Retinal pigment epithelial cell (primary cell): ENCODE results near the gene STPG4.

ENCODE experiments used
- DNase-seq: peaks from one replicate; pipeline ENCODE4 v3.0.0-alpha.2; 2010; ENCODE audit warnings: low read depth
- H3K4me3 ChIP-seq: 2 replicates; pipeline ENCODE4 v1.5.1; 2011; ENCODE audit warnings: mild to moderate bottlenecking, low read length, control low read depth, moderate library complexity
- TF ChIP-seq, protein P1 (sequence below): conservative IDR thresholded peaks from 2 replicates; pipeline ENCODE4 v1.5.1; 2011; ENCODE audit warnings: low read depth, low read length, control low read depth, inconsistent platforms

Gene STPG4

DNA sequence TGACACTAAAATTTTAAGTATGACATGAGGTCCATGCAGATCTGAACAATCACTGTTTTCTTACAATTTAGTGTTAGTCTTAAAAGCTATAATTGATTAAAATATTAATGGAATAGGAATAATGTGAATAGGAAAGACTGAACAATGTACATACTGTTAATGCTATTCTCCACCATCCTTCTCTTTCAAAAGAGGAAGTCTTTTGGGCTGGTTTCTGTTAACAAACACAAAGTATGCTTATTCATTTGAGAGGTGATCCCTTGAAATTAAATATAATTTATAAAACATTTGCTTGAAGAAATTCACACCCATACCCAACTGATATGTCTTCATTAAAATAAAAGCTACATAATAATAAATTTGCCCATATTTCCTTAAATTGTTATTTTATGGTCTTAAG is 2.3 kb downstream of the STPG4 start:
- H3K4me3 ChIP-seq, result no peak overlapping the region
- no peak for DNase-seq
- TF ChIP-seq, protein P1, sequence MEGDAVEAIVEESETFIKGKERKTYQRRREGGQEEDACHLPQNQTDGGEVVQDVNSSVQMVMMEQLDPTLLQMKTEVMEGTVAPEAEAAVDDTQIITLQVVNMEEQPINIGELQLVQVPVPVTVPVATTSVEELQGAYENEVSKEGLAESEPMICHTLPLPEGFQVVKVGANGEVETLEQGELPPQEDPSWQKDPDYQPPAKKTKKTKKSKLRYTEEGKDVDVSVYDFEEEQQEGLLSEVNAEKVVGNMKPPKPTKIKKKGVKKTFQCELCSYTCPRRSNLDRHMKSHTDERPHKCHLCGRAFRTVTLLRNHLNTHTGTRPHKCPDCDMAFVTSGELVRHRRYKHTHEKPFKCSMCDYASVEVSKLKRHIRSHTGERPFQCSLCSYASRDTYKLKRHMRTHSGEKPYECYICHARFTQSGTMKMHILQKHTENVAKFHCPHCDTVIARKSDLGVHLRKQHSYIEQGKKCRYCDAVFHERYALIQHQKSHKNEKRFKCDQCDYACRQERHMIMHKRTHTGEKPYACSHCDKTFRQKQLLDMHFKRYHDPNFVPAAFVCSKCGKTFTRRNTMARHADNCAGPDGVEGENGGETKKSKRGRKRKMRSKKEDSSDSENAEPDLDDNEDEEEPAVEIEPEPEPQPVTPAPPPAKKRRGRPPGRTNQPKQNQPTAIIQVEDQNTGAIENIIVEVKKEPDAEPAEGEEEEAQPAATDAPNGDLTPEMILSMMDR, result no peak

DNA sequence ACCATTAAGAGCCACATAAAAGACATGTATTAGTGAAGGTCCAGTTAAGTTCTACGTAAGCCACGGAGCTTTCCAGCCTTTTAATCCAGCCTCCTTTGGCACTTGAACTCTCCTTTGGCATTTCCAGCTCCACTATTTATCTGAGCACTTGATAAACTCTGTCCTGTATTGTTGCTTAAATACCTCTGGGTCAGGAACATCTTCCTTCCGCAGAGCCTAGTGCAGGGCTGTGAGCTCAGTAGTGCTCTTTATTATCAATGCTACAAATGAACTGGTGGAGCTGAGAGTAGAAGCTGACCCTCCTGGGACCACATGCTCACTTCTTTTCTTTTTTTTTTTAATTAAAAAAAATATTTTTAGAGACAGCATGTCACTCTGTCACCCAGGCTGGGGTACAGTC is 4.9 kb downstream of the STPG4 start:
- H3K4me3 ChIP-seq, result no peak overlapping the region
- DNase-seq, result no peak
- TF ChIP-seq, protein P1, result no peak

DNA sequence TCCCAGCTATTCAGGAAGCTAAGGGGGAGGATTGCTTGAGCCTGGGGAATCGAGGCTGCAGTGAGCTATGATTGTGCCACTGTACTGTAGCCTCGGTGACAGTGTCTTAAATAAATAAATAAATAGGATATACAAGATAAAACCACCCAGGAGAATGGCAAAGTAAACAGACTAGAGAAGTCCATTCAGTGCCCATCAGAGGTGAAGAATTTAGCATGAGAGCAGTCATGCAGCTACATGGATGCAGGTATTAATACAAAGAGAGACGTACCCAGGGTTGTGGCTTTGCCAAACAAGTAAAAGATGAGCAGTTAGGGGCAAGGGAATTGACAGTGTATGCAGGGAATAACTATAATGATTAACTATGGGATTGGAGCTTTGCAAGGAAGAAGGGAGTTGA is 8.1 kb downstream of the STPG4 start:
- TF ChIP-seq, protein P1, result no peak
- DNase-seq, result no peak
- no peak overlapping the region for H3K4me3 ChIP-seq

DNA sequence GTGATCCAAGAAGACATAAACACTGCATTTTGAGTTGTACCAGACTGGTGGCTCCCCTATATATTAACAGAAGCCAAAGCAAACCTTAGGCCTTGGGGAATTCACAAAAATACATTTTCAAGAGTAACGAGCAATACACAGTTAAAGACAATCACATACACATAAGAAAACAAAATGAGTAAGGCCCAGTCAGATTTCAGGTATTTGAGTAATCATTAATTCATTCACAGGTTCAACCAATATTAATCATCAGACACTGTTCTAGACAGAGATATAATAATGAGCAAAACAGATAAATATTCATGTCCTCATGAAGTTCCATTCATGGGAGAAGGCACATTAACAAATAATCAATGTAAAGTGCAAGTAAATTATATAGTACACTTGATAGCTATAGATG is 9.6 kb downstream of the STPG4 start:
- H3K4me3 ChIP-seq, result no peak overlapping the region
- TF ChIP-seq, protein P1, result no peak

DNA sequence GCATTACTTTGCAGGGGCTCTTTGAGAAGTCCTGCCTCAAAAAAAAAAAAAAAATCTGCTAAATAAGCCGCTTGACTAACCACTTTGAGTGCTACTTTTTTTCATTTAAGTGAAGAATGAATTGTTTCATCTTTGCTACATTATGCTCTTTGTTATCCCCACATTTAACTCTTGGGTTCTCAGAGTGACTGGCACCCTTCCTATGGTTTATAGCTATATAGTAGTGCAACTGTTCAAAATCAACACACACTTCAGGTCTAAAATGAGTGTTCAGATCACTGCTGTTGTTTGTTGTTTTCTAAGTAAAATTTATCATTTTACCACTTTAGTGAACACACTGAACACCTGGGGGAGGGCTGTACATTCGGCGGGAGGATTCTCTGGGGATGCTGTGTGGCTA is 13.6 kb downstream of the STPG4 start:
- H3K4me3 ChIP-seq, result no peak overlapping the region
- no peak for DNase-seq
- TF ChIP-seq, protein P1, result no peak

More for the DNA sequence above, 9.6 kb downstream of the STPG4 start:
- no peak for DNase-seq

DNA sequence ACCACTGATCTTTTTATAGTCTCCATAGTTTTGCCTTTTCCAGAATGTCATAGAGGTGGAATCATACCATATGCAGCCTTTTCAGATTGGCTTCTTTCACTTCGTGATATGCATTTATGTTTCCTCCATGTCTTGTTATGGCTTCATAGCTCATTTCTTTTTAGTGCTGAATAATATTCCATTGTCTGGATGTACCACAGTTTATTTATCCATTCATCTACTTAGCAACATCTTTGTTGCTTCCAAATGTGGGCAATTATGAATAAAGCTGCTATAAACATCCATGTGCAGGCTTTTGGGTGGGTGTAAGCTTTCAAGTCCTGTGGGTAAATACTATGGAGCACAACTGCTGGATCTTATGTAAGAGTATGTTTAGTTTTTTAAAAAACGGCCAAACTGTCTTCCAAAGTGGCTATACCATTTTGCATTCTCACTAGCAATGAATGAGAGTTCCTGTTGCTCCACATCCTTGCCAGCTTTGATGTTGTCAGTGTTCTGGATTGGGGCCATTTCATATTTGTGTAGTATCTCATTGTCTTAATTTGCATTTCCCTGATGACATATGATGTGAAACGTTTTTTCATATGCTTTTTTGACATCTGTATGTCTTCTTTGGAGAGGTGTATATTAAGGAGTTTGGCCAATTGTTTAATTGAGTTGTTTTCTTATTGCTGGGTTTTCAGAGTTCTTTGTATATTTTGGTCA is 20.6 kb downstream of the STPG4 start:
- TF ChIP-seq, protein P1, result no peak
- DNase-seq, result no peak

DNA sequence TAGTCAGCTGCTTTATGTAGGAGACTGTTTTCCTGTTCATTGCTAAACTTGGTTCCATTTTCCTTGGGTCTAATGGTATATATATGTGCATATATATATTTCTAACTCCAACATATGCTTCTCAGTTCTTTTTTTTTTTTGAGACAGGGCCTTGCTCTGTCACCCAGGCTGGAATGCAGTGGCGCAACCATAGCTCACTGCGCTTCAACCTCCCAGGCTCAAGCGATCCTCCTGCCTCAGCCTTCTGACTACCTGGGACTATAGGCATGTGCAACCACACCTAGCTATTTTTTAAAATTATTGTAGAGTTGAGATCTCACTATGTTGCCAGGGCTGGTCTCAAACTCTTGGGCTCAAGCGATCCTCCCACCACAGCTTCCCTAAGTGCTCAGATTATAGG is 22.1 kb downstream of the STPG4 start:
- TF ChIP-seq, protein P1, result no peak
- no peak for DNase-seq
- H3K4me3 ChIP-seq, result no peak overlapping the region

More for the DNA sequence above, 20.6 kb downstream of the STPG4 start:
- no peak overlapping the region for H3K4me3 ChIP-seq
